HG02571 (cell line): Measurements from ENCODE around the gene JPH3.

Experiments
- ATAC-seq: cut with Tn5 transposase; IDR thresholded peaks from one replicate; pipeline ENCODE4 v1.9.1; 2021; ENCODE audit warnings: mild to moderate bottlenecking, moderate library complexity; ENCODE audit not compliant: unreplicated experiment

JPH3 gene

GRCh38 chr16:87693827-87694226 lies 91.5 kb downstream of the JPH3 start:
- no peak for ATAC-seq

- no peak for ATAC-seq
Observed at GRCh38 chr16:87694441-87695125, 92.3 kb downstream of the JPH3 start.

GRCh38 chr16:87695534-87695933 lies 93.2 kb downstream of the JPH3 start:
- ATAC-seq: no peak

GRCh38 chr16:87696726-87697125 lies 94.4 kb downstream of the JPH3 start:
- ATAC-seq: no peak

GRCh38 chr16:87697256-87697655 lies 94.9 kb downstream of the JPH3 start:
- ATAC-seq: no peak

GRCh38 chr16:87697792-87698191 lies 95.5 kb downstream of the JPH3 start:
- no peak for ATAC-seq

GRCh38 chr16:87698241-87698640 lies 95.9 kb downstream of the JPH3 start:
- no peak for ATAC-seq

GRCh38 chr16:87698676-87699199 lies 96.4 kb downstream of the JPH3 start:
- no peak for ATAC-seq

- ATAC-seq: no peak
Observed at GRCh38 chr16:87700406-87701077, 98.2 kb downstream of the JPH3 start.

GRCh38 chr16:87701078-87701460 lies 98.8 kb downstream of the JPH3 start:
- ATAC-seq: no peak

- no peak for ATAC-seq
Observed at GRCh38 chr16:87701505-87701921, 99.2 kb downstream of the JPH3 start.

GRCh38 chr16:87702325-87702811 lies 100.1 kb downstream of the JPH3 start:
- ATAC-seq: no peak

GRCh38 chr16:87703071-87703470 lies 100.8 kb downstream of the JPH3 start:
- no peak for ATAC-seq

GRCh38 chr16:87703835-87704375 lies 101.6 kb downstream of the JPH3 start:
- no peak for ATAC-seq

GRCh38 chr16:87704754-87705353 lies 102.5 kb downstream of the JPH3 start:
- no peak for ATAC-seq

GRCh38 chr16:87705771-87706277 lies 103.5 kb downstream of the JPH3 start:
- no peak for ATAC-seq

- ATAC-seq: no peak
Observed at GRCh38 chr16:87706278-87707000, 104.1 kb downstream of the JPH3 start.

GRCh38 chr16:87707097-87707496 lies 104.8 kb downstream of the JPH3 start:
- ATAC-seq: no peak

- ATAC-seq: no peak
Observed at GRCh38 chr16:87707714-87708580, 105.6 kb downstream of the JPH3 start.
